ENCODE results near the gene IL18R1. TPM values are rescaled to one million over a fixed set of nuclear protein-coding genes. Genes with fewer than 3 reads are reported as not detected.

The IL18R1 gene
- total RNA-seq, 1 experiment from 2014 or later, result 0.08 TPM

- in situ Hi-C loops (cut with HindIII; ENCODE audit: low pct_unique_long_range_greater_than_20kb, low sequenced_read_pairs), result no loop called here
- CTCF ChIA-PET, result no interaction called here
Measured at GRCh38 chr2:102433973-102434654, 78.5 kb downstream of the IL18R1 start.

GRCh38 chr2:102434655-102435381, 79.2 kb downstream of the IL18R1 start:
- in situ Hi-C loops (cut with HindIII; ENCODE audit: low pct_unique_long_range_greater_than_20kb, low sequenced_read_pairs), result no loop called here
- TF ChIP-seq TCF7L2 (IDR thresholded peaks at IDR 0.05; ENCODE audit: low read depth, low read length) (no peak), POLR2AphosphoS5 (IDR thresholded peaks at IDR 0.05; ENCODE audit: low read depth, low read length) (no peak), REST (IDR thresholded peaks at IDR 0.05; ENCODE audit: insufficient read depth in 1 of 2, low read depth in 2 of 2, low read length in 1 of 2) (no peak), CTCF (IDR thresholded peaks at IDR 0.05) (no peak)

More at GRCh38 chr2:102433973-102434654, 78.5 kb downstream of the IL18R1 start:
- Histone ChIP-seq H3K36me3 (ENCODE audit: control insufficient read depth, insufficient read depth, low read length) (no peaks in the 10 kb centered on the region), H3K4me3 (ENCODE audit: low read depth in 2 of 2, low read length in 2 of 2) (no peak overlapping the region), H3K27me3 (ENCODE audit: control insufficient read depth, insufficient read depth, low read length) (no peaks in the 10 kb centered on the region; the same call in none of the 2 replicates), H3K27ac (ENCODE audit: low read length) (no peak overlapping the region), H3K4me1 (ENCODE audit: control insufficient read depth, insufficient read depth, low read length) (no peaks in the 10 kb centered on the region), H3K9me3 (ENCODE audit: control insufficient read depth, insufficient read depth, low read depth, low read length) (no peaks in the 10 kb centered on the region)
- BruUV-seq (replicated peaks), result no TSS peak
- intact Hi-C loops (cut with micrococcal nuclease; ENCODE audit: unreplicated experiment), result no loop called here
- TF ChIP-seq REST (IDR thresholded peaks at IDR 0.05; ENCODE audit: insufficient read depth in 1 of 2, low read depth in 2 of 2, low read length in 1 of 2), result no peak
- TF ChIP-seq SIN3A (IDR thresholded peaks at IDR 0.05; ENCODE audit: borderline replicate concordance, insufficient read depth, low read depth, low read length), result no peak
- no peak for TF ChIP-seq POLR2AphosphoS5 (IDR thresholded peaks at IDR 0.05; ENCODE audit: low read depth, low read length)
- no peak for TF ChIP-seq CTCF (IDR thresholded peaks at IDR 0.05)
- TF ChIP-seq TCF7L2 (IDR thresholded peaks at IDR 0.05; ENCODE audit: low read depth, low read length), result no peak
- POLR2A ChIA-PET, result no interaction called here
- no peak for ATAC-seq
- DNase-seq (ENCODE audit: low read depth, low spot score), result no peak

More at GRCh38 chr2:102434655-102435381, 79.2 kb downstream of the IL18R1 start:
- CTCF ChIA-PET, result no interaction called here
- H3K4me3 ChIP-seq (ENCODE audit: low read depth in 2 of 2, low read length in 2 of 2), result no peak overlapping the region
- no peaks in the 10 kb centered on the region; the same call in none of the 2 replicates for H3K27me3 ChIP-seq (ENCODE audit: control insufficient read depth, insufficient read depth, low read length)
- H3K9me3 ChIP-seq (ENCODE audit: control insufficient read depth, insufficient read depth, low read depth, low read length), result no peaks in the 10 kb centered on the region
- ATAC-seq, result no peak
- no peak for DNase-seq (ENCODE audit: low read depth, low spot score)
- H3K36me3 ChIP-seq (ENCODE audit: control insufficient read depth, insufficient read depth, low read length), result no peaks in the 10 kb centered on the region
- H3K27ac ChIP-seq (ENCODE audit: low read length), result no peak overlapping the region
- no TSS peak for BruUV-seq (replicated peaks)
- H3K4me1 ChIP-seq (ENCODE audit: control insufficient read depth, insufficient read depth, low read length), result no peaks in the 10 kb centered on the region
- intact Hi-C loops (cut with micrococcal nuclease; ENCODE audit: unreplicated experiment), result no loop called here
- POLR2A ChIA-PET, result no interaction called here
